GM19324 (cell line): ENCODE measurements around the gene DCPS.

Experiments used
- ATAC-seq: cut with Tn5 transposase; IDR thresholded peaks from one replicate; pipeline ENCODE4 v1.9.1; 2021; ENCODE audit warnings: mild to moderate bottlenecking, moderate library complexity; ENCODE audit not compliant: unreplicated experiment, low FRiP score

The DCPS gene

GRCh38 chr11:126327281-126328000, 23.6 kb downstream of the DCPS start:
- ATAC-seq: no peak

DNA sequence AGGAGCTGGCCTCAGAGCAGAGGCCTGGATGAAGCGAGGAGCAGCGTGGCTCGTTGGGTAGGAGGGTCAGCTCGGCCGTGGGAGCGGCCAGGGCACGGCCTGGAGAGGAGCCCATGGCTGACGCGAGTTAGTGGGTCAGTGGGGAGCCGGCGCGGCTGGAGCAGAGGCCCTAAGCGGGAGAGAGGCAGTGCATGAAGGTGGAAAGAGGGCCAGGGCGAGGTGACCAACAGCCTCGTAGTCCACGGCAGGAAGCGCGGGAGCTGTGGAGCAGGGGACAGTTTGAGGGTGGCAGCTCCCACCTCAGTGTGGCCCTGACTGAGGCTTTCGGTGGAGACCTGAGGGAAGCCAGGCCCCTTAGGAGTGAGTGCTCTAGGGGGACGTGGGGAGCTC, 24.1 kb downstream of the DCPS start:
- ATAC-seq: no peak

DNA sequence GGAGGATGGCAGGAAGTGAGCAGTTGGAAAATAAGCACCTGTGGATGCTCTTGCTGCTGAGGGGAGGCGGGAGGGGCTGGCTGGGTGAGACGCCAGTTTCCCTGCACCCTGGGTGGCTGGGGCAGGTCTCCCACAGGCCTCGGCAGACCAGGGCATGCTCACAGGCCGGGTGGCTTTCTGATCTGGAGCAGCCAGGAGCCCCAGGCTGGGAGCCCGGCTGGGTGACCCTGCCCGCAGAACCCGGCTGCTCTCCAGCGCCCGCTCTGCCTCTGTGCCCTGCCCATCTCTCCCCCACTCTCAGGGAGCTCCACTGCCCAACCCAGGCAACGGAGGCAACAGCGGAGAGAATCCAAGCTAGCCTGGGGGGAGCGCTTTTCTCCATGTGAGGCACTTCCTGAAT, 24.6 kb downstream of the DCPS start:
- ATAC-seq: no peak

DNA sequence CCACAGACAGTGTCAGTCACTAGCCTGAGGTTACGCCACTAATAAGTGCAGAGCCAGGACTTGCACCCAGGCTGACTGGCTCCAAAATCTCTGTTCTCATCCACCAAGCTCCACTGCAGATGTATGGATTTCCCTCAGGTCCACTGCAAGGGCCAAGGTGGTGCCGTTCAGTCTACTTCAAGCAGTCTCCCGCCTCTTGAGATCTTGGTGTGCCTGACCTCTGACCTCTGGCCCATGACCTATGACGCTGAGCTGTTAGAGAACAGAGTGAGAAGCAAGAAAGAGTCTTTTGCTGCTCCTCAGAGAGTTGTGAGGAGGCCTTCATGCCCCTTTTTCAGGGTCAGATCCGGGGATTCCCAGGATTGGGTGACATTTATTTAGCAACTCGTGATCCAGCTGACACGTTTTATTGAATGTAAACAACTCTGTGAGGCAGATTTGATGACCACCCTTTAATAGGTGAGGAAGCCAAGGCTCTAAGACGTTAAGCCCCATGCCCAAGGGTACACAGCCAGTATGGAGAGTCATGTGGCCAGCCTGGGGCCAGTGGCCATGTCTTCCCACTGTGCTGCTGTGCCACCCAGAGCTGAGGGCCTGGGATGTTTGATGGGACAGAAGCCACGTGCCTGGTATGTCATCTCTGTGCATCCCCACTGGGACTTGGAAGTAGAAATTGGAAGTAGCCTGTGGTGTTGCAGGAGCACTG, 25.2 kb downstream of the DCPS start:
- no peak for ATAC-seq

DNA sequence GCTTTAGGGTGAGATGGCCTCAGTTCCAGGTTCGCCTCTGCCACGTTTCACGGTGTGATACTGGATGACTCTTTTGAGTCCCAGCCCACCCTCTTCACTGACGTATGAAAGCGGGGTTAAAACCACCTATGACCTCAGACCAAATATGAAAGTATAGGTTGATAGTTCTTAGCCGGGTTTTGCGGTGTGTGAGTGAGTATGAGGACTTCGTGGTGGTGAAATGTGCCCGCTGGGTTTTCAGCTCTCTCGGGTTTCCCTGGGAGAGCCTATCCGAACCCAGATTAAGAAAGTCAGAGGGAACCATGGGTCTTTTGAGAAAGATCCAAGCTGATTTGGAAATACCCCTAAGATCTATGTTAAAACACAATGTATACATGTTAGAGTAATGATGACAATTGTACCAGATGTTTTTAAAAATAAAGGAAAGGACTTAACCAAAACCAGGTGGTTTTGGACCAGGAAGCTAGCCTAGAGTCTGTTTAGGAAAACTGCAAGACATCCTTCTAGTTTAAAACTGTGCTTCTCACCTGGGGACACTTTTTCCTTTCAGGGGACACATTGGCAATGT, 25.9 kb downstream of the DCPS start:
- ATAC-seq: no peak

DNA sequence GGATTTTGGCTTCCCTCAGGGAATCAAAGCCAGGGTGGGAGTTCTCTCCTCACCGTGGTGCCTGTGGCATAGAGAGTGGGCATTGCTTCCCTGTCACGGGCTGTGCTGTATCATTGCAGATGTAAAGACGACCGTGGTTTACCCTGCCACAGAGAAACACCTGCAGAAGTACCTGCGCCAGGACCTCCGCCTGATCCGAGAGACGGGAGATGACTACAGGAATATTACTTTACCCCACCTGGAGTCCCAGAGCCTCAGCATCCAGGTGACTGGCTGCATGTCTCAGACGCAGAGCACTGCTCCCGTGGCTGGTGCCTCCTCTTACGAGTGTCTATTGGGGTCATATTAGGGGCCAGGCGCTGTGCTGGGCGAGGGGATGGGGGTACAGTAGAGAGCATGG, 27.4 kb downstream of the DCPS start:
- no peak for ATAC-seq

DNA sequence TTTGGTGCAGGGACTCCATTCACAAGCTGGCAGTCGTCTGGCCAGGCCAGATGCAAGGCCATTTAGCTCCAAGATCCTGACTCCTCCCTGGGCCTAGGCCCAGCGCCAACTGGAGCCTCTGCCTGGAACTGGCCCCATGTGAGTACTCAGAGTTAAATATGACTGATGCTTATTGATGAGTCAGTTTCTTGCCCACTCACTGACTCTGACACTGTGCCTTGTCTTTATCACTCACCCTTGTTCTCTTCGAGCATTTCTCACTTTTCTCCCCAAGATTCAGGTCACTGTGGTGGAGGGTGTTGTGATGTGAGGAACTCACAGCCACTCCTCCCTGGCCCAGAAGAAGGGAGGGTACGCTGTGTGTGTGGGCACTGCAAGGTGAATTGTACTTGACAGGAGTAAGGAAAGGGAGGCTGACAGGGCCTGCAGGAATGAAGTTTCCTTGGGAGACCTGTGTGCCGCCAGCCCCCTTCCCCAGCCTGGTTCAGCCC, 28.4 kb downstream of the DCPS start:
- ATAC-seq: no peak

- ATAC-seq: no peak
These were observed 29.3 kb downstream of the DCPS start for GRCh38 chr11:126333142-126333541.

- no peak for ATAC-seq
These were observed 31.0 kb downstream of the DCPS start for GRCh38 chr11:126334659-126335462.

DNA sequence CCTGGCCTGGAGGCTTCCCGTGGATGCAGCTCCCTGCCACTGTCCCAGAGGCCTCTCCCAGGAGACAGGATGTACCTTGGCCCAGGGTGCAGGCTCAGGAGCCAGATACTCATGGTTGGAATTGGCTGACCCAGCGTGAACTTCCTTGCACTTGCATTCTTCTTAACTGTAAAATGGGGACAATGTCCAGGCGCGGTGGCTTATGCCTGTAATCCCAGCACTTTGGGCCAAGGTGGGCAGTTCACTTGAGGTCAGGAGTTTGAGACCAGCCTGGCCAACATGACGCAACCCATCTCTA, 31.6 kb downstream of the DCPS start:
- no peak for ATAC-seq

GRCh38 chr11:126336138-126336541, 32.3 kb downstream of the DCPS start:
- no peak for ATAC-seq

GRCh38 chr11:126336671-126337101, 32.8 kb downstream of the DCPS start:
- ATAC-seq: no peak

GRCh38 chr11:126337126-126337473, 33.2 kb downstream of the DCPS start:
- no peak for ATAC-seq

- no peak for ATAC-seq
These were observed 33.8 kb downstream of the DCPS start for GRCh38 chr11:126337474-126338241.

DNA sequence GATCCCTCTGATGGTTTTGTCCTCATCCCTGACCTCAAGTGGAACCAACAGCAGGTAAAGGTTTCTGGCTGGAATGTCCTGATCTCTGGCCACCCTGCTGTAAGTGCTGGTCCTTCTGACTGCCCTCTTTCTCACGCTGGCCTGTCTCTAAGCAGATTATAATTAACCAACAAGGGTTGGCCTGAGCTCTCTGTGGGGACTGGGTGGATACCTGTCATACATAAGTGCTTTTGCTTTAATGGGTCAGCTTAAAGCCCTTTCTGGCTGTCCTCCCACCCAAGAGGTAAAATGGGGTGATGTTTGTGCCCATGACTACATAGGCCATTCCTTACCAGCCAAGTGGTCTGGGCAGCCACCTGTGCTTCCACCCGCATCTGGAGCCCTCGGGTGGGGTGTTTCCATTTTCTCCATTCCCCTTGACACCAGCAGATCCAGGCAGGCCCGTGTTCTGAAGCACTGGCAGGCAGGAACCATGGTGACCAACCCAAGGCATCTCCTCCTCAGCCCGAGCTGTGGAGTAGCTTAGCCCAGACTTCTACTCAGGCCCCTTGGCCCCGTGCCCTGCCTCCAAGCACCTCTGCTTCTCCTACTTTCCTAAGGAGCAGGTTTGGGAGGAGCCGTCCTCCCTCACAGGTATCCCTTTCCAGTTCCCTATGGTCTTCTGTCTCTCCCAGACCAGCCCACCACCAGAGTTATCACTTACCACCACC, 34.6 kb downstream of the DCPS start:
- ATAC-seq: no peak

- ATAC-seq: no peak
These were observed 35.4 kb downstream of the DCPS start for GRCh38 chr11:126339073-126339862.

- ATAC-seq: no peak
These were observed 36.1 kb downstream of the DCPS start for GRCh38 chr11:126339863-126340434.

DNA sequence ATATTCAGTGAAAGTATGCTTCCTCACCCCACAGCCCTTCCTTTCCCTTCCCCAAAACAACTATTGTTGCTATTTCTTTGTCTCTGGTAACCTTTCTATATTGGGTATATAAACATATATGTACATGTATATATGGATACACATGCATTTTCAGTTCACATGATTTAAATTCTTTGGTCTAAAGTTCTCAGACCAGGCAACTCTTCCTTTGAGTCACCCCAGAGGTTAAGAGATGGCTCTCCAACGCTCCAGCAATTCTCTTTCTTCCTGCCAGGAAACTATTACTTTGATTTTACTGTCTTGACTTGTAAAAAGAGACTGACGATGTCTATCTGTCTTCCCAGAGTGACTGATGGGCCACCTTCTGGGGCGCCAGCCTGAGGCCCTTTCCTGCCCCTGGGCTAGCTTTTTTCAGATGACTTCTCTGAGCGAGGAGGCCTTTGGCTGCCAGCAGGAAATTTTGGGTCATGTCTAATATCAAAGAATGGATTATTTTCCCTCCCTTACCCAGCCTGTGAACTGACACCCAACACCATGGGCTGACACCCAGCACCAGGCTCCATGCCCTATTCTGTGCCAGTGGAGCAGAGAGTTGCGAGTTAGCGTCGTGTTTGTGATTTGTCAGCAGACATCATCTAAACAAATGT, 37.2 kb downstream of the DCPS start:
- ATAC-seq: no peak
